ENCODE measurements around the gene ZNF638. TPM values are rescaled to one million over a fixed set of nuclear protein-coding genes. Genes with fewer than 3 reads are reported as not detected.

The ZNF638 gene
- total RNA-seq, 6 experiments from 2014 or later: 41.8 to 65.8 (median 61.5) TPM

DNA sequence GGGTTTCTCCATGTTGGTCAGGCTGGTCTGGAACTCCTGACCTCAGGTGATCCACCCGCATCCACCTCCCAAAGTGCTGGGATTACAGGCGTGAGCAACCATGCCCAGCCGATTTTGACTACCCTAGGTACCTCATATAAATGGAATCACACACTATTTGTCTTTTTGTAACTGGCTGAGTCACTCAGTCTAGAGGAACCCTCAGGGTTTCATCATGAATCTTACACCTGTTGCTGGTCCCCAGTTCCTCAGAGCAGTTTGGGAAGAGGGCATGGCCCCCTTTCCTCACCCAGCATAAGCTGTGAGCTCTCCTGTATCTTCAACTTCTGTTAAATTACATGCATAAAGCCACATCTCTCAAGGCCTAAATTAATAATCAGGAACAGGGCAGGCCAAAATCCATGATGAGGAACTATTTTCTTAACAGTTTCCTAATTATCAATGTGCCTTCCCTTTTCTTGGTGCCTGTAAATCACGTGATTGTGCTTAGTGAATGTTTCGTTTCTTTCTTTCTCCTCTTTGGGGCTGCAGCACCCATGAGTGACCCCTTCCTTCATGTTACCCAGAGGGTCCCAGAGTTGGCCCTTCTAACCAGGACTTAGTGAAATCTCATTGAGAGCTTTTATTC, 142.6 kb downstream of the ZNF638 start:
- no peaks in the 10 kb centered on the region for H3K9me3 ChIP-seq
- H3K4me1 ChIP-seq: peaks cover 0 to 9% (median 0%) of the 10 kb centered on the region in 4 donors
- no peak for TF ChIP-seq POLR2A (IDR thresholded peaks at IDR 0.05)
- intact Hi-C loops (cut with DNase I): no loop called here
- H3K36me3 ChIP-seq: no peaks in the 10 kb centered on the region
- H3K27me3 ChIP-seq: no peaks in the 10 kb centered on the region
- H3K4me3 ChIP-seq: no peak overlapping the region
- H3K27ac ChIP-seq: peak overlapping the region; percentile 15 to 40 (median 32)
- WGBS (ENCODE audit: insufficient coverage, low coverage, low lambda C conversion rate, missing lambda C conversion rate): 74% methylated on average over 5 of the region's 5 CpGs
- DNase-seq: no peak
- peak in 3 of 4 donors; percentile 6 to 32 (median 31) for ATAC-seq

- 75% methylated on average over 6 of the region's 10 CpGs for WGBS (ENCODE audit: insufficient coverage, low coverage, low lambda C conversion rate, missing lambda C conversion rate)
- Histone ChIP-seq H3K27ac (peak overlapping the region; percentile 15 to 40 (median 32)), H3K27me3 (no peaks in the 10 kb centered on the region), H3K36me3 (no peaks in the 10 kb centered on the region), H3K4me1 (peaks cover 0 to 9% (median 0%) of the 10 kb centered on the region in 4 donors), H3K9me3 (no peaks in the 10 kb centered on the region), H3K4me3 (no peak overlapping the region)
- intact Hi-C loops (cut with DNase I): no loop called here
- TF ChIP-seq CTCF (IDR thresholded peaks at IDR 0.05): no peak
- TF ChIP-seq POLR2A (IDR thresholded peaks at IDR 0.05): no peak
- DNase-seq (no peak), ATAC-seq (peak; percentile 49 to 84 (median 66))
Observed at GRCh38 chr2:71474744-71475397, 143.3 kb downstream of the ZNF638 start.

DNA sequence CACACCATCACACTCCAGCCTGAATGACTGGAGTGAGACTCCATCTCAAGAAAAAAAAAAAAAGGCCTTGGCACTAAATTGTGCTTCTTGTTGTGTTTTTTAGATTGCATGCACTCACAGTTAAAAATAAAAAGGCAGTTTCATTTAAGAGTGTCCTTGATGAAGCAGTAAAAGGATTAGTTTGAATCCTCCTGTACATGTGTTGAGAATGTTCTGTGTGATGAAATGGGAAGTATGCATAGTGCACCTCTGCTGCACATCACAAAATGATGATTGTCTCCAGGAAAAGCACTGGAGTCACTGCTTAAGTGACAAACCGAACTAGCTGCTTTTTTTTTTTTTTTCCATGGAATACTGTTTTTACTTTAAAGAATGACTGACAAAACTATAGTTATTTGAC, 144.9 kb downstream of the ZNF638 start:
- WGBS (ENCODE audit: insufficient coverage, low coverage, low lambda C conversion rate, missing lambda C conversion rate): 53% methylated on average over 1 of the region's 1 CpG
- H3K4me1 ChIP-seq: peaks cover 0 to 9% (median 0%) of the 10 kb centered on the region in 4 donors
- no peaks in the 10 kb centered on the region for H3K27me3 ChIP-seq
- no peak for ATAC-seq
- DNase-seq: no peak
- H3K9me3 ChIP-seq: no peaks in the 10 kb centered on the region
- no peak for TF ChIP-seq POLR2A (IDR thresholded peaks at IDR 0.05)
- no peak for TF ChIP-seq CTCF (IDR thresholded peaks at IDR 0.05)
- H3K4me3 ChIP-seq: no peak overlapping the region
- no peaks in the 10 kb centered on the region for H3K36me3 ChIP-seq
- intact Hi-C loops (cut with DNase I): no loop called here
- H3K27ac ChIP-seq: peak overlapping the region in 1 of 3 donors; percentile 47

GRCh38 chr2:71477231-71477691, 145.7 kb downstream of the ZNF638 start:
- 27% methylated on average over 4 of the region's 6 CpGs for WGBS (ENCODE audit: insufficient coverage, low coverage, low lambda C conversion rate, missing lambda C conversion rate)
- DNase-seq: no peak
- peak; percentile 16 to 79 (median 68) for ATAC-seq
- Histone ChIP-seq H3K36me3 (no peaks in the 10 kb centered on the region), H3K27me3 (no peaks in the 10 kb centered on the region), H3K27ac (peak overlapping the region in 2 of 3 donors; percentile 5 to 47), H3K4me3 (no peak overlapping the region), H3K4me1 (peaks cover 0 to 9% (median 0%) of the 10 kb centered on the region in 4 donors), H3K9me3 (no peaks in the 10 kb centered on the region)
- TF ChIP-seq POLR2A (IDR thresholded peaks at IDR 0.05) (no peak), CTCF (IDR thresholded peaks at IDR 0.05) (no peak)
- intact Hi-C loops (cut with DNase I): no loop called here

GRCh38 chr2:71478806-71479205, 147.2 kb downstream of the ZNF638 start:
- peaks cover 0 to 9% (median 0%) of the 10 kb centered on the region in 4 donors for H3K4me1 ChIP-seq
- no peak for ATAC-seq
- TF ChIP-seq POLR2A (IDR thresholded peaks at IDR 0.05) (no peak), CTCF (IDR thresholded peaks at IDR 0.05) (no peak)
- H3K27me3 ChIP-seq: no peaks in the 10 kb centered on the region
- no peaks in the 10 kb centered on the region for H3K9me3 ChIP-seq
- intact Hi-C loops (cut with DNase I): no loop called here
- no peaks in the 10 kb centered on the region for H3K36me3 ChIP-seq
- WGBS (ENCODE audit: insufficient coverage, low coverage, low lambda C conversion rate, missing lambda C conversion rate): 72% methylated on average over 4 of the region's 6 CpGs
- no peak for DNase-seq
- no peak overlapping the region for H3K4me3 ChIP-seq
- H3K27ac ChIP-seq: no peak overlapping the region

Measured in right lobe of liver (tissue), 6 donors.